Measurements from ENCODE around the gene NRXN3. TPM values are rescaled to one million over a fixed set of nuclear protein-coding genes. Genes with fewer than 3 reads are reported as not detected.

NRXN3 gene
- total RNA-seq, 1 donor: 2.5 TPM

DNA sequence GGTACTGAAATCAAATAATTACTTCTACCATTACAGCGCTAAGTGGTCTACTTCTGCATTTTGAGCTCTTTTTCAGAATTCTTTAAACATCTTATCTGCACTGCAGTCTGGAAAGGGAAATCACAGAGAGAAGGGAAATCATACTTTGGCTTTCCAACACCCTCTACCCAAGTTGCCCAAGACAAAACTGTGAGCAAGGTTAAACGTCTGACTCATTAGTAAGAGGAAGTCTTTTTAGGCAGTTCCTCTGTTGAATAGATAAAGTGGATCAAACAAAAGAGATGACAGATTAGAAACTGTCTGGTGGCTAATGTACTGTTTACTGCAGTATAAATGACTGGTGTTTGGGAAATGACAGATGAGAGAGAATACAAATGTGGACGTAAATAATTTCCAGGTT, 858.1 kb downstream of the NRXN3 start:
- no peak for DNase-seq (ENCODE audit: insufficient read length, low spot score, missing footprints)
- no peak overlapping the region for H3K4me2 ChIP-seq (ENCODE audit: insufficient read depth, low read length)
- no peaks in the 10 kb centered on the region for H3K79me2 ChIP-seq (ENCODE audit: insufficient read depth, low read length)
- no peaks in the 10 kb centered on the region for H3K36me3 ChIP-seq (ENCODE audit: insufficient read depth, low read length)
- no peak overlapping the region for H3K4me3 ChIP-seq (ENCODE audit: insufficient read depth, low read length)
- no peak overlapping the region for H2AFZ ChIP-seq (ENCODE audit: low read length)
- no peaks in the 10 kb centered on the region for H4K20me1 ChIP-seq (ENCODE audit: insufficient read depth, low read length)
- no peak overlapping the region for H3K27ac ChIP-seq (ENCODE audit: low read depth, low read length)
- TF ChIP-seq, protein P1, sequence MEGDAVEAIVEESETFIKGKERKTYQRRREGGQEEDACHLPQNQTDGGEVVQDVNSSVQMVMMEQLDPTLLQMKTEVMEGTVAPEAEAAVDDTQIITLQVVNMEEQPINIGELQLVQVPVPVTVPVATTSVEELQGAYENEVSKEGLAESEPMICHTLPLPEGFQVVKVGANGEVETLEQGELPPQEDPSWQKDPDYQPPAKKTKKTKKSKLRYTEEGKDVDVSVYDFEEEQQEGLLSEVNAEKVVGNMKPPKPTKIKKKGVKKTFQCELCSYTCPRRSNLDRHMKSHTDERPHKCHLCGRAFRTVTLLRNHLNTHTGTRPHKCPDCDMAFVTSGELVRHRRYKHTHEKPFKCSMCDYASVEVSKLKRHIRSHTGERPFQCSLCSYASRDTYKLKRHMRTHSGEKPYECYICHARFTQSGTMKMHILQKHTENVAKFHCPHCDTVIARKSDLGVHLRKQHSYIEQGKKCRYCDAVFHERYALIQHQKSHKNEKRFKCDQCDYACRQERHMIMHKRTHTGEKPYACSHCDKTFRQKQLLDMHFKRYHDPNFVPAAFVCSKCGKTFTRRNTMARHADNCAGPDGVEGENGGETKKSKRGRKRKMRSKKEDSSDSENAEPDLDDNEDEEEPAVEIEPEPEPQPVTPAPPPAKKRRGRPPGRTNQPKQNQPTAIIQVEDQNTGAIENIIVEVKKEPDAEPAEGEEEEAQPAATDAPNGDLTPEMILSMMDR (IDR thresholded peaks at IDR 0.05; ENCODE audit: extremely low read depth, low read depth, low read length): no peak
- H3K9me3 ChIP-seq (ENCODE audit: low read depth, low read length): no peaks in the 10 kb centered on the region
- no peaks in the 10 kb centered on the region for H3K27me3 ChIP-seq (ENCODE audit: insufficient read depth, low read length)
- H3K4me1 ChIP-seq (ENCODE audit: insufficient read depth, low read length): no peaks in the 10 kb centered on the region

DNA sequence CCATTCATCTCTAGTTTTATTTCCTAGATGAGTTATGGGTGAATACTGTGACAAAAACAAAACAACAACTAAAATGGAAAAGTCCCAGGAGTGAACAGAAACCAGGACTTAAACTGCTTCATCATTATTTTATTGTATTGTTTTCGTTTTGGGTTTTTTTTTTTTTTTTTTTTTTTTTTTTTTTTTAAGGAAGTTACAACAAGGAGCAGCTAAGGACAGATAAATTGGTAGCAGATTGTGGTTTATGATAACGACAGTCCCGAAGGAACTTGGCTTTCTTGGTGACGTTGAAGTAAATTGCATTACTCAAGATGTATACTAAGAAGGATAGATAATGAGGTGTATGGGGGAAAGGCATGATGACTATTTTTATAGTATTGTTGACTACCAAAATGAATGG, 866.3 kb downstream of the NRXN3 start:
- H3K27me3 ChIP-seq (ENCODE audit: insufficient read depth, low read length): no peaks in the 10 kb centered on the region
- TF ChIP-seq, protein P1 (IDR thresholded peaks at IDR 0.05; ENCODE audit: extremely low read depth, low read depth, low read length): no peak
- no peak overlapping the region for H3K4me3 ChIP-seq (ENCODE audit: insufficient read depth, low read length)
- no peak for DNase-seq (ENCODE audit: insufficient read length, low spot score, missing footprints)
- H3K79me2 ChIP-seq (ENCODE audit: insufficient read depth, low read length): no peaks in the 10 kb centered on the region
- H3K27ac ChIP-seq (ENCODE audit: low read depth, low read length): no peak overlapping the region
- no peak overlapping the region for H3K4me2 ChIP-seq (ENCODE audit: insufficient read depth, low read length)
- H4K20me1 ChIP-seq (ENCODE audit: insufficient read depth, low read length): no peaks in the 10 kb centered on the region
- no peaks in the 10 kb centered on the region for H3K4me1 ChIP-seq (ENCODE audit: insufficient read depth, low read length)
- H3K36me3 ChIP-seq (ENCODE audit: insufficient read depth, low read length): no peaks in the 10 kb centered on the region
- H3K9me3 ChIP-seq (ENCODE audit: low read depth, low read length): peaks cover 3% of the 10 kb centered on the region
- H2AFZ ChIP-seq (ENCODE audit: low read length): no peak overlapping the region

DNA sequence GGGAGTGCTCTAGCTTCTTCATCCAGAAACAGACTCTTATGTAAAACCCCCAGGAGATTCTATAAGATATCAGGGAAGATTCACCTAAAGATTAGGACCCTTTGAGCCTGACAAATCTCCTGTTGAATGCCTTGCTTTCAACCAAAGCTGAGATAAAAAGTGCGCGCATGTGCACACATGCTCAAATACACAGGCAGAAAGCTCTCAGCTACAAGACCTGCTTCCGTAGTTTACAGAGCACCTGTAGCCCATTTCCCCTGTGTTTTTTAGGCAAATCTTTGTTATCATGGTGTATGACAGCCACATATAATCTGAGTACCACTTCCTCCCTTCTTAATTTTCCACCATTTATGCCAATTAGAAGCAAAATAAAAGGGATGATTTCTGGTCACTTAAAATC, 866.9 kb downstream of the NRXN3 start:
- no peaks in the 10 kb centered on the region for H3K27me3 ChIP-seq (ENCODE audit: insufficient read depth, low read length)
- DNase-seq (ENCODE audit: insufficient read length, low spot score, missing footprints): no peak
- no peak overlapping the region for H3K4me2 ChIP-seq (ENCODE audit: insufficient read depth, low read length)

DNA sequence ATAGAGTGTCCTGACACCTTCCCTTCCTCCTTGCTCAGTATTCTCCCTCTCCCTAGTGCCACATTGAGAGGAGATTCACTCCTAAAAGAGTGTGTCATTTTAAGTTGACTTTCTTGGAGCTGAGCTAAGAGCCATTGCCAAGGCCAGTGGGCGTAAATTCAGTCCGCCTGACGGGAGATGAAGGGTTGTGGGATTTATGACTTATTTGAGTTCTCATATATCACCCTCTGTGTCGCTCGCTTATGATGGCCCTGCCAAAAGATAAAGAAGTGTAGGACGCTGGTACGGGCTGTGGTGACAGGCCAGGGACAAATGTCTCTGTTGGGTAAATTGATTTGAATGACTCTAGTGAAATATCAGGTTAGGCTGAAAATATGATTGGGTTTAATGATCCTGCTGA, 867.4 kb downstream of the NRXN3 start:
- Histone ChIP-seq H3K27me3 (ENCODE audit: insufficient read depth, low read length) (no peaks in the 10 kb centered on the region), H3K27ac (ENCODE audit: low read depth, low read length) (no peak overlapping the region), H3K79me2 (ENCODE audit: insufficient read depth, low read length) (no peaks in the 10 kb centered on the region), H3K9me3 (ENCODE audit: low read depth, low read length) (peaks cover 3% of the 10 kb centered on the region), H3K4me3 (ENCODE audit: insufficient read depth, low read length) (no peak overlapping the region), H3K4me2 (ENCODE audit: insufficient read depth, low read length) (no peak overlapping the region), H2AFZ (ENCODE audit: low read length) (no peak overlapping the region), H3K36me3 (ENCODE audit: insufficient read depth, low read length) (no peaks in the 10 kb centered on the region), H4K20me1 (ENCODE audit: insufficient read depth, low read length) (no peaks in the 10 kb centered on the region), H3K4me1 (ENCODE audit: insufficient read depth, low read length) (no peaks in the 10 kb centered on the region)
- TF ChIP-seq, protein P1 (IDR thresholded peaks at IDR 0.05; ENCODE audit: extremely low read depth, low read depth, low read length): no peak
- DNase-seq (ENCODE audit: insufficient read length, low spot score, missing footprints): no peak

More for the DNA sequence above, 866.9 kb downstream of the NRXN3 start:
- no peak overlapping the region for H3K27ac ChIP-seq (ENCODE audit: low read depth, low read length)
- H3K9me3 ChIP-seq (ENCODE audit: low read depth, low read length): peaks cover 3% of the 10 kb centered on the region
- no peaks in the 10 kb centered on the region for H3K36me3 ChIP-seq (ENCODE audit: insufficient read depth, low read length)
- no peaks in the 10 kb centered on the region for H3K79me2 ChIP-seq (ENCODE audit: insufficient read depth, low read length)
- H4K20me1 ChIP-seq (ENCODE audit: insufficient read depth, low read length): no peaks in the 10 kb centered on the region
- H2AFZ ChIP-seq (ENCODE audit: low read length): no peak overlapping the region
- TF ChIP-seq, protein P1 (IDR thresholded peaks at IDR 0.05; ENCODE audit: extremely low read depth, low read depth, low read length): no peak
- no peak overlapping the region for H3K4me3 ChIP-seq (ENCODE audit: insufficient read depth, low read length)
- no peaks in the 10 kb centered on the region for H3K4me1 ChIP-seq (ENCODE audit: insufficient read depth, low read length)

All from osteoblast (primary cell).